ENCODE data around the gene CTSZ. TPM values are rescaled to one million over a fixed set of nuclear protein-coding genes. Genes with fewer than 3 reads are reported as not detected.
"Not testable (repeated sequence)": the region's sequence is repeated elsewhere in the genome, so short reads cannot be mapped to it uniquely, and the experiment has no call there.

Gene CTSZ
- total RNA-seq, 2 donors from 2014 or later: 29.7 to 52.2 TPM

DNA sequence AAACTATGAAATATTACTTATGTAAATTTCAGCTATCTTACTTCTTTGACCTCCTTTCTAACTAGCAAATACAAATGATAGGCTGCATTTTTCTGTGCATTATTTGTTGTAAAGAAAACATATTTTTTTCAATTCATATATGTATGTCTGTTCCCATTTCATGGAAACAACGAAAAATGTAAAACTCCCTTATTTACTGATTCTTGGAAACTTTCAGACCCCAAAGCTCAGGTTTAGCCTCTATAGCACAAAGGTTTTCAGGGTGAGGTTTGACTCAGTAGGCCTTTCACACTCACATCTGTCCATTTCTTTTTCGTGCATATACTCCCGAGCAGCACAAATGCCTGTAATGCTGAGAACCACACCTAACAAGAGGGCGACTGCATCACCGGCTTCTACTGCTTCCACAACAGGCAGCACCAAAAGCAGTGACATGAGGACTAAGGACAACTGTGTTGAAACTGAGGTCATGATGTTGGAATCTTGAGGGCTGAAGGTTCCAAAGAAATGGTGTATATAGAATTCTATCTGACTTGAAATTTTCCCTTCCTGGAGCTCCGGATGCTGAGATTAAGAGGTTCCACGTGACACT, 59.2 kb downstream of the CTSZ start:
- not testable (repeated sequence) for H3K36me3 Mint-ChIP-seq (ENCODE audit: low read depth); H3K27ac Mint-ChIP-seq; H3K4me3 Mint-ChIP-seq; ATAC-seq (replicated peaks); H3K4me1 Mint-ChIP-seq; H3K9me3 Mint-ChIP-seq
- peaks cover 14% of the 10 kb centered on the region for H3K27me3 Mint-ChIP-seq

DNA sequence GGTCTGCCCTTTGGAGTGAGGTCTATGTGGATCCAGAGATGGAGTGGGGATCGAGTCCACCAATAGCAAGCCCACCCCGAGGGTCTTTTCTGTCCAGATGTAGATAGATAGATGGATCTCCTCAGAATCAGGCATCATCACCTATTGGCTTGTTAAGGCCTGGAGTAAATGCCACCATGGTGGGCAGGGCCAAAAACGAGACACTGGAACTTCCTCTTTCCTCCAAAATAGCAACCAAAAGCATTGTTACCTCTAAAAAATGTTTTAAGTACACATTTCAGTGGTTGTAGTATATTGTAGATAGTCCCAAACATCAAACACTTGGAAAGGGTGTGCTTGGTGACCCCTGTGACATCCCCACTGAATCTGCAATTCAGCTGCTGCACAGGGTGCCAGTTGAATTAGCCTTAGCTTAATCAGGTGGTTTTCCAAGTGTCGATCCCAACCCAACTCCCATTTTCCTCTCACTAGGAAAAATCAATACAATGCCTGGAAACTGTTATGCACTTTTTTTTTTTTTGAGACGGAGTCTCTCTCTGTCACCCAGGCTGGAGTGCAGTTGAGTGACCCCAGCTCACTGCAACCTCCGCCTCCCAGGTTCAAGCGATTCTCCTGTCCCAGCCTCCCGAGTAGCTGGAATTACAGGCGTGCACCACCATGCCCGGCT, 61.0 kb downstream of the CTSZ start:
- no peaks in the 10 kb centered on the region for H3K4me1 Mint-ChIP-seq
- no peak overlapping the region for H3K4me3 Mint-ChIP-seq
- no peaks in the 10 kb centered on the region for H3K9me3 Mint-ChIP-seq
- no peak overlapping the region for H3K27ac Mint-ChIP-seq
- H3K27me3 Mint-ChIP-seq: peaks cover 11% of the 10 kb centered on the region
- ATAC-seq (replicated peaks): no peak
- no peaks in the 10 kb centered on the region for H3K36me3 Mint-ChIP-seq (ENCODE audit: low read depth)

Other genes with a start within 250 kb of the CTSZ start
- 1 to 10 TPM; 1.0 to 1.3 TPM for gene GNAS-AS1, start 156.4 kb downstream of the CTSZ start, total RNA-seq
- 100 to 1,000 TPM; 412 to 688 TPM for gene GNAS, start 154.5 kb downstream of the CTSZ start, total RNA-seq
- 100 to 1,000 TPM in 1 of 2 donors, 10 to 100 TPM in 1; 92.7 to 124 TPM for gene NELFCD, start 26.0 kb downstream of the CTSZ start, total RNA-seq
- gene TUBB1, start 12.2 kb upstream of the CTSZ start, total RNA-seq: under 1 TPM; 0.08 to 0.13 TPM
- gene ATP5F1E, start 25.1 kb upstream of the CTSZ start, total RNA-seq: 10 to 100 TPM; 45.5 to 78.0 TPM
- gene PRELID3B, start 35.5 kb upstream of the CTSZ start, total RNA-seq: 100 to 1,000 TPM in 1 of 2 donors, 10 to 100 TPM in 1; 77.1 to 107 TPM
- 10 to 100 TPM; 13.5 to 17.8 TPM for gene ZNF831, start 156.6 kb upstream of the CTSZ start, total RNA-seq

All from activated T-helper 17 cell treated with anti-CD3 and anti-CD28 coated beads, Interleukin-2, amount 50 U/mL, for 72 hours (primary cell).